PC-3 (cell line): ENCODE measurements around the gene HOXB1. TPM values are rescaled to one million over a fixed set of nuclear protein-coding genes. Genes with fewer than 3 reads are reported as not detected.

ENCODE experiments used
- ATAC-seq: fragments of 200-7000 bp; cut with Tn5 transposase; 2 replicates; pipeline ENCODE4 v1.9.1; 2020; ENCODE audit warnings: mild to moderate bottlenecking, moderate library complexity
- BruUV-seq: library from RNA; stranded (reverse); fragments of 400-500 nt; replicated peaks from 2 replicates; lab custom pipeline; 2021; lab: Mats Ljungman, UMichigan
- CTCF ChIA-PET: fragments of 300-600 bp; sonication (Branson Sonifier 250); formaldehyde crosslinking; loops from one replicate; lab custom pipeline; 2022; ENCODE audit warnings: antibody characterized with exemption; lab: Charles Lee
- POLR2A ChIA-PET: fragments of 300-600 bp; sonication (Branson Sonifier 250); formaldehyde crosslinking; loops from one replicate; lab custom pipeline; 2022; ENCODE audit warnings: antibody characterized with exemption; ENCODE audit not compliant: unreplicated experiment; lab: Charles Lee
- DNase-seq: peaks from one replicate; pipeline ENCODE4 v3.0.0-alpha.2; 2015
- H2AFZ ChIP-seq: fragments of 300-600 bp; sonication (generic); 2 replicates; pipeline ENCODE4 v1.6.0; 2016; ENCODE audit warnings: antibody characterized with exemption, low read length
- H3F3A ChIP-seq: fragments of 300-600 bp; sonication (generic); one replicate; pipeline ENCODE4 v1.6.0; 2017; ENCODE audit warnings: antibody characterized with exemption, low read length, control low read depth, mild to moderate bottlenecking; ENCODE audit not compliant: unreplicated experiment
- H3K27ac ChIP-seq: fragments of 300-600 bp; sonication (generic); 2 replicates; pipeline ENCODE4 v1.5.1; 2016; ENCODE audit warnings: mild to moderate bottlenecking, low read length
- H3K27me3 ChIP-seq: fragments of 300-600 bp; sonication (generic); 2 replicates; pipeline ENCODE4 v1.6.1; 2016; ENCODE audit warnings: low read length, mixed read lengths
- H3K36me3 ChIP-seq: fragments of 300-600 bp; sonication (generic); 2 replicates; pipeline ENCODE4 v1.6.1; 2016; ENCODE audit warnings: low read depth, mixed run types, low read length, mixed read lengths
- H3K4me1 ChIP-seq: fragments of 300-600 bp; sonication (generic); 2 replicates; pipeline ENCODE4 v1.5.1; 2016; ENCODE audit warnings: low read length; ENCODE audit not compliant: insufficient read depth
- H3K4me2 ChIP-seq: fragments of 300-600 bp; sonication (generic); 2 replicates; pipeline ENCODE4 v1.6.0; 2016; ENCODE audit warnings: low read length
- H3K4me3 ChIP-seq: fragments of 300-600 bp; sonication (generic); 2 replicates; pipeline ENCODE4 v1.5.1; 2016; ENCODE audit warnings: mild to moderate bottlenecking, low read length, mixed read lengths
- H3K79me2 ChIP-seq: fragments of 300-600 bp; sonication (generic); 2 replicates; pipeline ENCODE4 v1.6.1; 2017; ENCODE audit warnings: low read length, mixed read lengths
- H3K9ac ChIP-seq: fragments of 300-600 bp; sonication (generic); 2 replicates; pipeline ENCODE4 v1.6.0; 2016; ENCODE audit warnings: mild to moderate bottlenecking, low read length
- H3K9me2 ChIP-seq: fragments of 300-600 bp; sonication (generic); replicated peaks from 2 replicates; pipeline ENCODE4 v1.6.1; 2016; ENCODE audit warnings: mixed run types, low read length, mixed read lengths
- H3K9me3 ChIP-seq: fragments of 300-600 bp; sonication (generic); 2 replicates; pipeline ENCODE4 v1.6.1; 2016; ENCODE audit warnings: low read length, mixed read lengths
- H4K20me1 ChIP-seq: fragments of 300-600 bp; sonication (generic); 2 replicates; pipeline ENCODE4 v1.6.1; 2016; ENCODE audit warnings: low read length, mixed read lengths
- EZH2 ChIP-seq: fragments of 300-600 bp; sonication (generic); IDR thresholded peaks from one replicate; pipeline ENCODE4 v1.6.1; 2017; ENCODE audit warnings: antibody characterized with exemption, mild to moderate bottlenecking, low read length; ENCODE audit not compliant: unreplicated experiment
- EZH2phosphoT487 ChIP-seq: fragments of 300-600 bp; sonication (generic); IDR thresholded peaks from 2 replicates; pipeline ENCODE4 v1.6.1; 2018; ENCODE audit warnings: mild to moderate bottlenecking, antibody characterized with exemption, low read length, borderline replicate concordance
- intact Hi-C: fragments of 100-400 bp; cut with micrococcal nuclease; formaldehyde crosslinking; loops from 2 replicates; pipeline ENCODE4 v1.9.0; 2023
- total RNA-seq: library from RNA; depleted of rRNA; stranded (reverse); fragments of >200 nt; gene quantifications from 2 replicates; pipeline ENCODE4 v1.2.3, GENCODE V29; 2014
- TF ChIP-seq, protein P1 (sequence below): fragments of 300-600 bp; sonication (generic); conservative IDR thresholded peaks from 2 replicates; pipeline ENCODE4 v1.5.1; 2017; ENCODE audit warnings: antibody characterized with exemption, low read depth, mild to moderate bottlenecking, low read length

The HOXB1 gene
- total RNA-seq, 1 experiment from 2014 or later, result not detected

DNA sequence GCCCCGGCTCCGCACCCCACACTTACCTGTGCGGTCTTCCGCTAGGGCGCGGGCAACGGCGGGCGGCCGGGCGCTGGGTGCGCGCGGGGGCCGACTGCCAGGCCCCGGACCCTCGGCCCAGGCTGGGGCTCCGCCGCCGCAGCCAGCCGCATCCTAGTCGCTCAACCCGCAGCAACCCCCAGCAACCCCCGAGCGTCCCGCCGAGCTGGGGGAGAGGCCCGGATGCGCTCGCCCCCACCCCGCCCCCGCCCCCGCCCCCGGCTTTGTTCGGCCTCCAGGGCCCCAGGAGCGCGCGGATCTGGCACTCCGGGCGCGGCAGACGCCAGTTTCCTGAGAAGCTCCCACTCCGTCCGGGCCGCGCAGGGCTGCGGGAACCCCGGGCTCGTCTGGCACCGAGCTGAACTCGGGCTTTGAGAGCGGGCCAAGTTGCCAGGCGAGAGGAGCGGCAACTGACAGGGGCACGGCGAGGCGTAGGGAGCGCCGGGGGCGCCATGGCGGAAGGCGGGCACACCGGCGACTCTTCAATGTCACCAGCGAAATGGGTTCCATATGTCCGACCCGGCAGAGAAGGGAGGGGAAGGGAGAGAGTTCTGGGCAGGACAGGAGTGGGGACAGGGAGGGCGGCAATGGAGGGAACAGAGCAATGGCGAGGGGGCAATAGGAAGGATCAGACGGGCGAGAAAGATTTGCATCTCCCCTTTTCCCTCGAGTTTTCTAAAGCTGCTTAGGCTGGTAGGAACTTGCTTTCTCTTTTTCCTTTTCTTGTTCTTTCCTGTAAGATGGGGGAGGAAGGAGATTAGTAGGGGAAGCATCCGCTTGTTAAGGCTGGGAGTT, 33.6 kb upstream of the HOXB1 start:
- DNase-seq (no peak), ATAC-seq (no peak)
- Histone ChIP-seq H3K27ac (no peak overlapping the region), H3K36me3 (no peaks in the 10 kb centered on the region), H3K9me2 (no peaks in the 10 kb centered on the region), H3F3A (no peaks in the 10 kb centered on the region), H3K79me2 (no peaks in the 10 kb centered on the region), H3K4me3 (no peak overlapping the region), H3K27me3 (no peaks in the 10 kb centered on the region), H3K4me1 (no peaks in the 10 kb centered on the region), H3K9ac (no peak overlapping the region), H3K9me3 (no peaks in the 10 kb centered on the region), H4K20me1 (no peaks in the 10 kb centered on the region), H2AFZ (no peak overlapping the region), H3K4me2 (no peak overlapping the region)
- TF ChIP-seq EZH2phosphoT487 (no peak), EZH2 (no peak)
- TF ChIP-seq, protein P1, sequence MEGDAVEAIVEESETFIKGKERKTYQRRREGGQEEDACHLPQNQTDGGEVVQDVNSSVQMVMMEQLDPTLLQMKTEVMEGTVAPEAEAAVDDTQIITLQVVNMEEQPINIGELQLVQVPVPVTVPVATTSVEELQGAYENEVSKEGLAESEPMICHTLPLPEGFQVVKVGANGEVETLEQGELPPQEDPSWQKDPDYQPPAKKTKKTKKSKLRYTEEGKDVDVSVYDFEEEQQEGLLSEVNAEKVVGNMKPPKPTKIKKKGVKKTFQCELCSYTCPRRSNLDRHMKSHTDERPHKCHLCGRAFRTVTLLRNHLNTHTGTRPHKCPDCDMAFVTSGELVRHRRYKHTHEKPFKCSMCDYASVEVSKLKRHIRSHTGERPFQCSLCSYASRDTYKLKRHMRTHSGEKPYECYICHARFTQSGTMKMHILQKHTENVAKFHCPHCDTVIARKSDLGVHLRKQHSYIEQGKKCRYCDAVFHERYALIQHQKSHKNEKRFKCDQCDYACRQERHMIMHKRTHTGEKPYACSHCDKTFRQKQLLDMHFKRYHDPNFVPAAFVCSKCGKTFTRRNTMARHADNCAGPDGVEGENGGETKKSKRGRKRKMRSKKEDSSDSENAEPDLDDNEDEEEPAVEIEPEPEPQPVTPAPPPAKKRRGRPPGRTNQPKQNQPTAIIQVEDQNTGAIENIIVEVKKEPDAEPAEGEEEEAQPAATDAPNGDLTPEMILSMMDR, result no peak
- ChIA-PET CTCF (no interaction called here), POLR2A (no interaction called here)
- intact Hi-C loops, result no loop called here
- BruUV-seq, result no TSS peak

DNA sequence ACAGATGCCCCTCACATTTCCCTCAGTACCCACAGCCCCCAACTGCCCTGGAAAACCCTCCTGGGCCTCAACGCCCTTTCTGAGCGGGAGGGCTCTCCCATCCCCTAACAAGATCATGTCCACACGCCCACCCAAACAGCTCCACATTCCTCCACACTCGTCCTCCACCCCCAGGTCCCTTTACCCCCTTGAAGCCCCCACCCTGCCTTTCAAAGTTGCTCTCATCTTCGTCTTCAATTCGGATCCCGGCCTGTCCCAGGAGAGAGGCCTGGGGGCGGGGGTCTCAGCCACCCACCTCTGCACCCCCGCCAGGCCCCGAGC, 33.0 kb upstream of the HOXB1 start:
- H3K4me1 ChIP-seq, result no peaks in the 10 kb centered on the region
- H3K27ac ChIP-seq, result no peak overlapping the region
- H3K4me2 ChIP-seq, result no peak overlapping the region
- no peaks in the 10 kb centered on the region for H3K79me2 ChIP-seq
- DNase-seq (no peak), ATAC-seq (no peak)
- H4K20me1 ChIP-seq, result no peaks in the 10 kb centered on the region
- H3K4me3 ChIP-seq, result no peak overlapping the region
- no peaks in the 10 kb centered on the region for H3K9me2 ChIP-seq
- CTCF ChIA-PET, result no interaction called here
- POLR2A ChIA-PET, result no interaction called here
- H3K9ac ChIP-seq, result no peak overlapping the region
- H3F3A ChIP-seq, result no peaks in the 10 kb centered on the region
- H3K27me3 ChIP-seq, result no peaks in the 10 kb centered on the region
- H2AFZ ChIP-seq, result no peak overlapping the region
- no peaks in the 10 kb centered on the region for H3K9me3 ChIP-seq
- BruUV-seq, result no TSS peak
- intact Hi-C loops, result no loop called here
- no peak for TF ChIP-seq EZH2phosphoT487
- H3K36me3 ChIP-seq, result no peaks in the 10 kb centered on the region

DNA sequence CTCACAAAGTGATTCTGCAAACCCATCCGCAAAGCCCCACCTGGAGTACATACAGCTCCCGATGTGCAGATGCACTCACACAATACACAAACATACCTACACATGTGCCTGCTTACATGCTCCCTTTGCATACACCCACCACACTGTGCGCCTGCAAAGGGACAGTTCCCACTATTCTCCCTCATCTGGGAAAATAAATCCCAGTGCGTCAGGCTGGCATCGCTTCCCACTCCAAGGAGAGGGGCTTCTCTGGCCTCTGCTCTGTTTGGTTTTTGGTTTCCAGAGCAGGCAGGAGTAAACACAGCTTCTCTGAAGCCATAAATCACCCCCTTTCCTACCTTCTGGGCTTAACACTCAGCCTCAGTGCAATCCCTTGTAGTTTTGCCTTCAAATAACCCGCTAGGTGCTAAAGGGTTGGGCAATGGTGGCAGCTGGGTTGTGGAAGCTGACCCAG, 32.6 kb upstream of the HOXB1 start:
- intact Hi-C loops, result no loop called here
- Histone ChIP-seq H2AFZ (no peak overlapping the region), H3K36me3 (no peaks in the 10 kb centered on the region), H3K4me1 (no peaks in the 10 kb centered on the region), H3F3A (no peaks in the 10 kb centered on the region), H3K27me3 (no peaks in the 10 kb centered on the region), H3K79me2 (no peaks in the 10 kb centered on the region), H3K9me2 (no peaks in the 10 kb centered on the region), H3K4me2 (no peak overlapping the region), H3K9ac (no peak overlapping the region), H4K20me1 (no peaks in the 10 kb centered on the region), H3K4me3 (no peak overlapping the region), H3K9me3 (no peaks in the 10 kb centered on the region), H3K27ac (no peak overlapping the region)
- ATAC-seq (no peak), DNase-seq (no peak)
- ChIA-PET POLR2A (no interaction called here), CTCF (interaction anchor here (0.8 kb wide), 1 partner anchor 11 kb away, joined by 4 read pairs; no protein-coding TSS in a partner anchor)
- BruUV-seq, result no TSS peak
- TF ChIP-seq, protein P1, result no peak
- TF ChIP-seq EZH2phosphoT487 (no peak), EZH2 (no peak)
